Measurements from ENCODE around the gene SFT2D1.
A peak's percentile ranks its signal among the peaks of the same experiment; 100 is the strongest.

SFT2D1 gene

GRCh38 chr6:166277892-166278578 lies 64.3 kb downstream of the SFT2D1 start:
- ATAC-seq = no peak

GRCh38 chr6:166277018-166277417 lies 65.3 kb downstream of the SFT2D1 start:
- ATAC-seq (no peak), DNase-seq (no peak)

More at GRCh38 chr6:166277892-166278578, 64.3 kb downstream of the SFT2D1 start:
- no peak for DNase-seq

- ATAC-seq (peak; percentile 85), DNase-seq (peak; percentile 89)
These were observed 66.6 kb downstream of the SFT2D1 start for GRCh38 chr6:166275714-166276166.

- ATAC-seq (no peak), DNase-seq (no peak)
These were observed 67.5 kb downstream of the SFT2D1 start for GRCh38 chr6:166274739-166275370.

GRCh38 chr6:166274163-166274562 lies 68.2 kb downstream of the SFT2D1 start:
- DNase-seq (no peak), ATAC-seq (no peak)

GRCh38 chr6:166271376-166271765 lies 71.0 kb downstream of the SFT2D1 start:
- ATAC-seq (no peak), DNase-seq (no peak)

- ATAC-seq = no peak
These were observed 71.5 kb downstream of the SFT2D1 start for GRCh38 chr6:166270706-166271375.

More at GRCh38 chr6:166270706-166271375, 71.5 kb downstream of the SFT2D1 start:
- no peak for DNase-seq

Measured in stimulated activated naive CD8-positive, alpha-beta T cell treated with anti-CD3 and anti-CD28 coated beads, Interleukin-15, Interleukin-2, amounts not matched to agents 100 U/mL and 50 U/mL, for 24 hours (primary cell).